Measurements from ENCODE around the gene CT45A1.

DNA sequence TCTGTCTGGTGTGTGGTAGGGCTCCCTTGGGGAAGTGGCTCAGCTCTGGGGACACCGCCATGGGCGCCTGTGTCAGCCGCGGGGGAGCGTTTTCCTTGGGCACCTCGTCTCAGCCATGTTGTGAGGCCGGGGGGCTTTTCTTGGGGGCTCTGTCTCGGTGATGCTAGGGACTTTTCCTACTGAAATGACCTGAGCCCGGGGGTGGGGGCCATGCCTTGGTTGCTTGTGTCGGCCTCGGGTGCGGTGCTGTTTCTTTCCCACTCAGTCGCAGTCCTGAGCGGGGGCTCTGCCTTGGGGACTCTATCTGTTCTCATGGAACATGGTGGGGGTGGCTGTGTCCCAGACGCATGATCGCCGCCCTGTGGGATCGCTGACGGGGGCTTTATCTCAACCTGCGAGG is 356 bp downstream of the CT45A1 start:
- TF ChIP-seq, protein P1, sequence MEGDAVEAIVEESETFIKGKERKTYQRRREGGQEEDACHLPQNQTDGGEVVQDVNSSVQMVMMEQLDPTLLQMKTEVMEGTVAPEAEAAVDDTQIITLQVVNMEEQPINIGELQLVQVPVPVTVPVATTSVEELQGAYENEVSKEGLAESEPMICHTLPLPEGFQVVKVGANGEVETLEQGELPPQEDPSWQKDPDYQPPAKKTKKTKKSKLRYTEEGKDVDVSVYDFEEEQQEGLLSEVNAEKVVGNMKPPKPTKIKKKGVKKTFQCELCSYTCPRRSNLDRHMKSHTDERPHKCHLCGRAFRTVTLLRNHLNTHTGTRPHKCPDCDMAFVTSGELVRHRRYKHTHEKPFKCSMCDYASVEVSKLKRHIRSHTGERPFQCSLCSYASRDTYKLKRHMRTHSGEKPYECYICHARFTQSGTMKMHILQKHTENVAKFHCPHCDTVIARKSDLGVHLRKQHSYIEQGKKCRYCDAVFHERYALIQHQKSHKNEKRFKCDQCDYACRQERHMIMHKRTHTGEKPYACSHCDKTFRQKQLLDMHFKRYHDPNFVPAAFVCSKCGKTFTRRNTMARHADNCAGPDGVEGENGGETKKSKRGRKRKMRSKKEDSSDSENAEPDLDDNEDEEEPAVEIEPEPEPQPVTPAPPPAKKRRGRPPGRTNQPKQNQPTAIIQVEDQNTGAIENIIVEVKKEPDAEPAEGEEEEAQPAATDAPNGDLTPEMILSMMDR (IDR thresholded peaks at IDR 0.05), result no peak
- no peak for TF ChIP-seq POLR2A (IDR thresholded peaks at IDR 0.05)

All from thyroid gland (tissue), 4 donors.